OCI-LY1 (cell line): ENCODE data around the gene P3H3.

Source experiments
- H2AFZ ChIP-seq: fragments of 200-600 bp; sonication (generic), shearing (Covaris generic); 2 replicates; pipeline ENCODE4 v1.6.0; 2014; ENCODE audit warnings: antibody characterized with exemption, mild to moderate bottlenecking, low read length
- H3F3A ChIP-seq: fragments of 200-600 bp; sonication (generic), shearing (Covaris generic); 2 replicates; pipeline ENCODE4 v1.6.0; 2014; ENCODE audit warnings: mild to moderate bottlenecking, antibody characterized with exemption, low read length, moderate library complexity; ENCODE audit not compliant: insufficient read depth
- H3K27ac ChIP-seq: fragments of 200-600 bp; sonication (generic); 2 replicates; pipeline ENCODE4 v1.5.1; 2014; ENCODE audit warnings: low read length, mixed run types, mild to moderate bottlenecking, low read depth; ENCODE audit not compliant: poor library complexity, severe bottlenecking
- H3K27me3 ChIP-seq: fragments of 200-600 bp; sonication (generic); 2 replicates; pipeline ENCODE4 v1.6.0; 2014; ENCODE audit warnings: antibody characterized with exemption, mild to moderate bottlenecking, low read length, moderate library complexity; ENCODE audit not compliant: insufficient read depth
- H3K36me3 ChIP-seq: fragments of 200-600 bp; sonication (generic); 2 replicates; pipeline ENCODE4 v1.6.1; 2014; ENCODE audit warnings: mild to moderate bottlenecking, antibody characterized with exemption, low read length, moderate library complexity, mixed read lengths; ENCODE audit not compliant: insufficient read depth
- H3K4me1 ChIP-seq: fragments of 200-600 bp; sonication (generic); 2 replicates; pipeline ENCODE4 v1.5.1; 2014; ENCODE audit warnings: mild to moderate bottlenecking, low read length, moderate library complexity; ENCODE audit not compliant: insufficient read depth, severe bottlenecking
- H3K4me2 ChIP-seq: fragments of 200-600 bp; sonication (generic), shearing (Covaris generic); 2 replicates; pipeline ENCODE4 v1.6.1; 2014; ENCODE audit warnings: low read length
- H3K4me3 ChIP-seq: fragments of 200-600 bp; sonication (generic); 2 replicates; pipeline ENCODE4 v1.5.1; 2014; ENCODE audit warnings: low read length, low read depth, mild to moderate bottlenecking, mixed read lengths; ENCODE audit not compliant: poor library complexity, severe bottlenecking
- H3K79me2 ChIP-seq: fragments of 200-600 bp; shearing (Covaris generic); 2 replicates; pipeline ENCODE4 v1.6.1; 2016; ENCODE audit warnings: mixed run types, low read length, mixed read lengths; ENCODE audit not compliant: insufficient read depth
- H3K9ac ChIP-seq: fragments of 200-600 bp; sonication (generic), shearing (Covaris generic); 2 replicates; pipeline ENCODE4 v1.6.1; 2014; ENCODE audit warnings: mild to moderate bottlenecking, low read length, mixed read lengths
- H3K9me2 ChIP-seq: fragments of 200-600 bp; sonication (generic), shearing (Covaris generic); 2 replicates; pipeline ENCODE4 v1.6.1; 2014; ENCODE audit warnings: low read depth, mild to moderate bottlenecking, low read length, mixed read lengths
- H3K9me3 ChIP-seq: fragments of 200-600 bp; shearing (Covaris generic); 2 replicates; pipeline ENCODE4 v1.6.1; 2014; ENCODE audit warnings: low read length, mixed read lengths
- H4K20me1 ChIP-seq: fragments of 200-600 bp; sonication (generic), shearing (Covaris generic); 2 replicates; pipeline ENCODE4 v1.6.0; 2016; ENCODE audit warnings: mild to moderate bottlenecking, low read length; ENCODE audit not compliant: insufficient read depth
- EZH2 ChIP-seq: fragments of 200-600 bp; sonication (generic), shearing (Covaris generic); IDR thresholded peaks from 2 replicates; pipeline ENCODE4 v1.8.0; 2017; ENCODE audit warnings: borderline replicate concordance, mixed run types, mild to moderate bottlenecking, antibody characterized with exemption, low read length, moderate library complexity, mixed read lengths
- TF ChIP-seq, protein P1 (sequence below): fragments of 200-600 bp; sonication (generic), shearing (Covaris generic); IDR thresholded peaks from 2 replicates; pipeline ENCODE4 v1.5.1; 2017; ENCODE audit warnings: mild to moderate bottlenecking, antibody characterized with exemption, low read length, moderate library complexity, mixed read lengths

The P3H3 gene

DNA sequence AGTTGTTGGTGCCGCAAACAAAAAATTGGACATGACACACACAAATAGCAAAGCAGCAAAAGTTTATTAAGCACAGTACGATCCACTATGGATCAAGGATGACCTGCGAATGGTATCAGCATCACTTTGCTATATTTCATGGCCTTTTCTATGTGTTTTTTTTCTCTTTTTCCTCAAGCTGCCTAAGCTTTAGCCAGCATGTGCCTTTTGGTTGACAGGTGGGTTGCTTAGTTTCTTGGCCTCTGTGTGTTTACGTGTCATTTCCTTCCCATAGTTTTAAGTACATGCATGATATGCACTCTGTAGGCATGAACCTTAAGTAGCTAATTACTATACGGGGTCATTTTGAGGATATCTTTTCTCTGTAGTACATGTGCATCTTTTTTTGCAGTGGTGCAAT lies 29.1 kb upstream of the P3H3 start:
- Histone ChIP-seq H3K79me2 (no peaks in the 10 kb centered on the region), H3K27ac (no peak overlapping the region), H3F3A (no peaks in the 10 kb centered on the region), H3K4me2 (no peak overlapping the region), H2AFZ (no peak overlapping the region), H3K4me1 (no peaks in the 10 kb centered on the region), H3K27me3 (peaks cover 9% of the 10 kb centered on the region), H3K4me3 (no peak overlapping the region), H3K36me3 (no peaks in the 10 kb centered on the region; the same call in 1 of the 2 replicates), H3K9ac (no peak overlapping the region), H3K9me3 (no peaks in the 10 kb centered on the region), H4K20me1 (no peaks in the 10 kb centered on the region), H3K9me2 (no peaks in the 10 kb centered on the region)
- TF ChIP-seq, protein P1, sequence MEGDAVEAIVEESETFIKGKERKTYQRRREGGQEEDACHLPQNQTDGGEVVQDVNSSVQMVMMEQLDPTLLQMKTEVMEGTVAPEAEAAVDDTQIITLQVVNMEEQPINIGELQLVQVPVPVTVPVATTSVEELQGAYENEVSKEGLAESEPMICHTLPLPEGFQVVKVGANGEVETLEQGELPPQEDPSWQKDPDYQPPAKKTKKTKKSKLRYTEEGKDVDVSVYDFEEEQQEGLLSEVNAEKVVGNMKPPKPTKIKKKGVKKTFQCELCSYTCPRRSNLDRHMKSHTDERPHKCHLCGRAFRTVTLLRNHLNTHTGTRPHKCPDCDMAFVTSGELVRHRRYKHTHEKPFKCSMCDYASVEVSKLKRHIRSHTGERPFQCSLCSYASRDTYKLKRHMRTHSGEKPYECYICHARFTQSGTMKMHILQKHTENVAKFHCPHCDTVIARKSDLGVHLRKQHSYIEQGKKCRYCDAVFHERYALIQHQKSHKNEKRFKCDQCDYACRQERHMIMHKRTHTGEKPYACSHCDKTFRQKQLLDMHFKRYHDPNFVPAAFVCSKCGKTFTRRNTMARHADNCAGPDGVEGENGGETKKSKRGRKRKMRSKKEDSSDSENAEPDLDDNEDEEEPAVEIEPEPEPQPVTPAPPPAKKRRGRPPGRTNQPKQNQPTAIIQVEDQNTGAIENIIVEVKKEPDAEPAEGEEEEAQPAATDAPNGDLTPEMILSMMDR: no peak
- TF ChIP-seq EZH2: no peak

DNA sequence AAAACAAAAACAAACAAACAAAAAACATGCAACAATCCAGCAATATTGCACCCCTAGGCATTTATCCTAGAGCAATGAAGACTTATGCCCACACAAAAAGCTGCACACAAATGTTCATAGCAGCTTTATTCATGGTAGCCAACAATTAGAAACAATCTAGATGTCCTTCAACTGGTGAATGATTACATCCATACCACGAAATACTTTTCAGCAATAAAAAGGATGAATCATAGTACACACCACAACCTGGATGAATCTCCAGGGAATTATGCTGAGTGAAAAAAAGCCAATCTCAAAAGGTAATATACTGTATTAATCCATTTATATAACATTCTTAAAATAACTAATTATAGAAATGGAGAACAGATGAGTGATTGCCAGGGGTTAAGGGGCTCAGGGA lies 21.0 kb upstream of the P3H3 start:
- no peaks in the 10 kb centered on the region for H3K9me2 ChIP-seq
- H3K36me3 ChIP-seq: no peaks in the 10 kb centered on the region; the same call in 1 of the 2 replicates
- no peak overlapping the region for H2AFZ ChIP-seq
- TF ChIP-seq, protein P1: no peak
- TF ChIP-seq EZH2: no peak
- no peak overlapping the region for H3K4me2 ChIP-seq
- H3K27me3 ChIP-seq: no peaks in the 10 kb centered on the region
- no peak overlapping the region for H3K27ac ChIP-seq
- H3K4me3 ChIP-seq: no peak overlapping the region
- H3K79me2 ChIP-seq: no peaks in the 10 kb centered on the region
- H3K9ac ChIP-seq: no peak overlapping the region
- no peaks in the 10 kb centered on the region for H3F3A ChIP-seq
- H4K20me1 ChIP-seq: no peaks in the 10 kb centered on the region
- peaks cover under 1% of the 10 kb centered on the region for H3K4me1 ChIP-seq
- H3K9me3 ChIP-seq: no peaks in the 10 kb centered on the region

DNA sequence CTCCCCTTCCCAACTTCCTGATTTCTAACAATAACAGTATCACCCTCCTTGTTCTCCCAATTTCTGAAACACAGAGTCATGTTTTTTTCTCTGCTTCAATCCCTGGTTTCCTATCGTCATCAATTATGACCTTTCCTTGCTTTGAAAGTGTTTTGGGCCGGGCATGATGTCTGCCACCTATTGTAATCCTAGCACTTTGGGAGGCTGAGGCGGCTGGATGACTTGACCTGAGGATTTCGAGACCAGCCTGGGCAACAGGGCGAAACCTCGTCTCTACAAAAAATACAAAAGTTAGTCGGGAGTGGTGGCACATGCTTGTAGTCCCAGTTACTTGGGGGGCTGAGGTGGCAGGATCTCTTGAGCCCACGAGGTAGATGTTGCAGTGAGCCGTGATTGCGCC lies 19.2 kb upstream of the P3H3 start:
- no peak overlapping the region for H3K4me3 ChIP-seq
- peaks cover 9% of the 10 kb centered on the region for H3K4me1 ChIP-seq
- no peaks in the 10 kb centered on the region for H3K9me2 ChIP-seq
- H2AFZ ChIP-seq: no peak overlapping the region
- TF ChIP-seq, protein P1: no peak
- TF ChIP-seq EZH2: no peak
- H3K27me3 ChIP-seq: no peaks in the 10 kb centered on the region
- no peaks in the 10 kb centered on the region for H4K20me1 ChIP-seq
- no peak overlapping the region for H3K9ac ChIP-seq
- H3K4me2 ChIP-seq: no peak overlapping the region
- no peaks in the 10 kb centered on the region for H3K9me3 ChIP-seq
- H3F3A ChIP-seq: no peaks in the 10 kb centered on the region
- H3K27ac ChIP-seq: no peak overlapping the region
- H3K79me2 ChIP-seq: no peaks in the 10 kb centered on the region
- no peaks in the 10 kb centered on the region; the same call in 1 of the 2 replicates for H3K36me3 ChIP-seq
